ENCODE data around the gene SGSH. TPM values are rescaled to one million over a fixed set of nuclear protein-coding genes. Genes with fewer than 3 reads are reported as not detected.
"Not testable (repeated sequence)": the region's sequence is repeated elsewhere in the genome, so short reads cannot be mapped to it uniquely, and the experiment has no call there.

Gene SGSH
- total RNA-seq, 3 donors from 2014 or later, result 18.9 to 25.2 (median 19.1) TPM

DNA sequence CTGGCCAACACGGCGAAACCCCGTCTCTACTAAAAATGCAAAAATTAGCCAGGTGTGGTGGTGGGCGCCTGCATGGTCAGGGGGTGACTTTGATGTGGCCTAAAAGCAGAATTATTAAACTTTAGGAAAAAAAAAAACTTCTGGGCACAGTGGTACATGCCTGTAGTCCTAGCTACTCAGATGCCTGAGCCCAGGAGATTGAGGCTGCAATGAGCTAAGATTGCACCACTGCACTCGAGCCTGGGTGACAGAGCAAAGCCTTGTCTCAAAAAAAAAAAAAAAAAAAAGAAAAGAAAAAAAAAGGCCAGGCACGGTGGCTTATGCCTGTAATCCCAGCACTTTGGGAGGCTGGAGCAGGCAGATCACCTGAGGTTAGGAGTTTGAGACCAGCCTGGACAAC lies 20.8 kb downstream of the SGSH start:
- not testable (repeated sequence) for H3K4me1 Mint-ChIP-seq (ENCODE audit: low read depth); H3K36me3 Mint-ChIP-seq (ENCODE audit: insufficient read depth); H3K9me3 Mint-ChIP-seq; H3K4me3 Mint-ChIP-seq; H3K27me3 Mint-ChIP-seq (ENCODE audit: low read depth); ATAC-seq; DNase-seq

DNA sequence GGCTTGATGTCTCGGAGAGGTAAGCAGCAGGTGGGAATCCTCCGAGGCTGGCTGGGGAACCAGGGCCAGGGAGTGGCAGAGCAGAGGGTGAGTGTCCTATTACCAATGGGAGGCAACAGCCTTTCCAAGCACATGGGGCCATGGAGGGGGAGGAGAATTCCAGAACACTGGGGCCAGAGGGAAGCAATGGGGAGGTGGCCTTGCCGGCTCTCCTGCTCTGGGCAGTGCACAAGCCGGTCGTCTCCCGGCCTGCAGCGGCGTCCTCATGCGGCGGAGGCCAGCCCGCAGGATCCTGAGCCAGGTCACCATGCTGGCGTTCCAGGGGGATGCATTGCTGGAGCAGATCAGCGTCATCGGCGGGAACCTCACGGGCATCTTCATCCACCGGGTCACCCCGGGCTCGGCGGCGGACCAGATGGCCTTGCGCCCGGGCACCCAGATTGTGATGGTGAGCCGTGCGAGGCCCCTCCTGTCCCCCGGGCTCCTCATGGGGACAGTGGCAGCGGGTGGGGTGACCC lies 21.9 kb downstream of the SGSH start:
- DNase-seq (no peak), ATAC-seq (no peak)
- H3K9me3 Mint-ChIP-seq, result no peaks in the 10 kb centered on the region
- no peak overlapping the region for H3K4me3 Mint-ChIP-seq
- no peaks in the 10 kb centered on the region for H3K27me3 Mint-ChIP-seq (ENCODE audit: low read depth)
- H3K36me3 Mint-ChIP-seq (ENCODE audit: insufficient read depth), result no peaks in the 10 kb centered on the region
- H3K4me1 Mint-ChIP-seq (ENCODE audit: low read depth), result no peaks in the 10 kb centered on the region

DNA sequence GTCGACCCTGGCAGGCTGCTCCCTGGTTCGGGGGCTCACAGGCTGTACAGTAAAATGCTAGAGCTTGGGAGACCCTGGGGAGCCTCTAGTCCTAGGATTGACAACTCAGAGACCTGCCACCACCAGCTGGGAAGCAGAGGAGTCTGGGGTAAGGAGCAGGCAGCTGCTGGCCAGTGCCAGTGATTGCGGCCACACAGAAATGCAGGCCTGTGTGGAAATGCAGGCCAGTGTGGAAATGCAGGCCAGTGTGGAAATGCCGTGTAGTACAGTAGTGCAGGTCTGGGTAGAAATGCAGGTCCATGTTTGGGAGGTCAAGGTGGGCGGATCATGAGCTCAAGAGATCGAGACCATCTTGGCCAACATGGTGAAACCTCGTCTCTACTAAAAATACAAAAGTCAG lies 23.5 kb downstream of the SGSH start:
- no peaks in the 10 kb centered on the region for H3K36me3 Mint-ChIP-seq (ENCODE audit: insufficient read depth)
- H3K9me3 Mint-ChIP-seq, result no peaks in the 10 kb centered on the region
- H3K27me3 Mint-ChIP-seq (ENCODE audit: low read depth), result no peaks in the 10 kb centered on the region
- ATAC-seq (no peak), DNase-seq (no peak)
- H3K4me1 Mint-ChIP-seq (ENCODE audit: low read depth), result no peaks in the 10 kb centered on the region
- no peak overlapping the region for H3K4me3 Mint-ChIP-seq

DNA sequence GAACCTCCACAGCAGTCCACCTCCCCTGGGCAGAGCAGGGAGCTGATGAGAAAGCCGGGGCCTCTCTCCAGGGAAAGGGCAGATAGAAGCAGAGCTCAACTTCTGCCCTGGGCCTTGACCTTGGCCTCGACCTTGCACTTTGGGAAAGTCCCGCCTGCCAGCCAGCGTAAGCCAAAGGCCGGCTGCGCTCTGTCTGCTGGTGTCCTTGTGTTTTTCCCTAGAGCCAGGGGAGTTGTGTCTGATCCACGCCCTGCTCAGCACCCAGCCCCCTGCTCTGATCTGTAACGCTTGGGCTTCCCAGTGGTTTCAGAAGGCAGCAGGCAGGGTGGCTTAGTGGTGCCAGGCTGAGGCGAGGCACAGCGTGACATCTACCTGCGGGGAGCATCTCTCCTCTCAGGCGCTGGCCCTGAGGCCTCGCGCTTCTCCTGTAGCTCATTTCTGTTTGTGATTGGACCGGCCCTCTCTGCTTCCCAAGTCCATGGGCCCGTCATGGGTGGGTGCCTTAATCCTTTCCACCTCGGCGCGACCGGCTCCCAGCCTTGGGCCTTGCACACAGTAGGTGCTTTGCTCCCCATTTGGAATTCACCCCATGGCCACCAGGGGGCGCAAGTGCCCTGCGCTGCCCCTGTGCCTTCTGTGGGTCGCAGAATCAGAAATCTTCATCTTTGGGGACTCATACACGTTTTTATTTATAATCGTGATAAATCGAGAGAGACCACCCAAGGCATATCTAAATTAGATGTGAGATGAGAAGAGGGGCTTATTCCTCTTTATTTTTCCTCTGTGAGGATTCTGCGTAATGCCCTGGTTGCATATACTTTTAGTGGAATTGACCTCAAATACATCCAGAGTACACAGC lies 24.2 kb downstream of the SGSH start:
- Mint-ChIP-seq H3K4me1 (ENCODE audit: low read depth) (no peaks in the 10 kb centered on the region), H3K9me3 (no peaks in the 10 kb centered on the region), H3K36me3 (ENCODE audit: insufficient read depth) (no peaks in the 10 kb centered on the region), H3K4me3 (no peak overlapping the region), H3K27me3 (ENCODE audit: low read depth) (peaks cover 3% of the 10 kb centered on the region)
- ATAC-seq, result peak; percentile 52 to 60
- DNase-seq, result peak; percentile 63

DNA sequence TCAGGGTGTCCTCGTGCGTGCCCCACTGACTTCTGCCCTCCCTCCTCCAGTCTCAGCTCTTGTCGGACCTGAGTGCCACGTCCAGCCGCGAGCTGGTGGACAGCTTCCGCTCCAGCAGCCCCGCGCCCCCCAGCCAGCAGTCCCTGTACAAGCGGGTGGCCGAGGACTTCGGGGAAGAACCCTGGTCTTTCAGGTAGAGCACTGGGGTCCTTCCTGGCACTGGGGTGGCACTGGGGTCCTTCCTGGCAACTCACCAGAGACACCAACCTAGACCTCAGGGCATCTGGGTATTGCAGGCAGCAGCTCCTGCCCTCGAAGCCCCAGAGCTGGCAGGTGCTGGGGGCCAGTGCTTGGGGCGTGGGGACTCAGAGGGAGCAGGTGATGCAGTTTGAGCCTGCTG lies 25.0 kb downstream of the SGSH start:
- Mint-ChIP-seq H3K27me3 (ENCODE audit: low read depth) (peaks cover 3% of the 10 kb centered on the region), H3K9me3 (no peaks in the 10 kb centered on the region), H3K4me3 (no peak overlapping the region), H3K4me1 (ENCODE audit: low read depth) (no peaks in the 10 kb centered on the region), H3K36me3 (ENCODE audit: insufficient read depth) (no peaks in the 10 kb centered on the region)
- DNase-seq (no peak), ATAC-seq (no peak)

DNA sequence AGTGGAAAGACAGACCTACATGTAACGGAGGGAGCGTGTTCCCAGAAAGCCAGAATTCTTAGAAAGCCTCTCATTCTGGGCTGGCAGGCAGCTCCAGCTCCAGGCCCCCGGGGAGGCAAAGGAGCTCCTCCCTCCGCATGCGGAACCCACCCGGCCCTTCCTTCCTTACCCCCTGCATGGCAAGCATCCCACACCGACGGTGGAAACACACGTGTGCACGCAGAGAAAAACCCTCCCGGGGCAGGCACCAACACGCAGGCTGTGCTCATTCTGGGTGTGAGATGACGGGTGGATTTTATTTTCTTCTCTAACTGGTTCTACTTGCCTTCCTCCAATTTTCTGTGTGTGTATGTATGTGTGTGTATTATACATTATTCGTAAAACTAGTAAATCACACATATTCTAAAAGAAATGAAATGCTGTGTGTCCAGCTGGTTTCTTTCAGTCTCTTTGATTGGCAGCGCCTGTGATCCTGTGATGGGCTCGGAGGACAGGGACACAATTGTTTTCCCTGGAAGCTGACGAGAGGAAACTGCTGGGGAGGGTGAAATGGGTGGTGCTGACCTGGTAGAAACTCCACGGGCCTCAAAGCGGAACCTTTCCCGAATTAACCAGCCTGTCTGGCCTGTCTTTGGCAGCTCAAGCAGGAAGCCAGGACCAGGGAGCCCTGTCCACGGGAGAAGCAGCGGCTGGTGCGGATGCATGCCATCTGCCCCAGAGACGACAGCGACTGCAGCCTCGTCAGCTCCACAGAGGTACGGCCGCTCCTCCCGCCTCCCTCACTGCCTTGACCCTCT lies 28.1 kb downstream of the SGSH start:
- no peaks in the 10 kb centered on the region for H3K36me3 Mint-ChIP-seq (ENCODE audit: insufficient read depth)
- H3K9me3 Mint-ChIP-seq, result no peaks in the 10 kb centered on the region
- no peak for ATAC-seq

DNA sequence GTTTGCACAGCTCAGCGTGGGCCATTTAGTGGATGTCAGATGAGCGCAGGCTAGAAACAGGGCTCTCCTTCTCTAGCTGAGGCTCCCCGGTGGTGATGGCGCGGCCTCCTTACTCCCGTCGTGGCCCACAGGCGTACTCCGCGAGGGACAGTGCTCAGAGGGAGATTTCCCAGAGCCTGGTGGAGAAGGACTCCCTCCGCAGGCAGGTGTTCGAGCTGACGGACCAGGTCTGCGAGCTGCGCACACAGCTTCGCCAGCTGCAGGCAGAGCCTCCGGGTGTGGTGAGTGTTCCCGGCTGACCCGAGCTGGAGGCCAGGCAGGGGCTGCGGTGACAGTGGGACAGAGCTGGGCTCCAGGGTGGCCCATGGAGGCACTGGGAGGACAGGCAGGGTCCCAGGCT lies 28.9 kb downstream of the SGSH start:
- H3K36me3 Mint-ChIP-seq (ENCODE audit: insufficient read depth), result no peaks in the 10 kb centered on the region
- ATAC-seq (no peak), DNase-seq (no peak)
- H3K4me3 Mint-ChIP-seq, result no peak overlapping the region
- H3K27me3 Mint-ChIP-seq (ENCODE audit: low read depth), result peaks cover 6% of the 10 kb centered on the region
- no peaks in the 10 kb centered on the region for H3K4me1 Mint-ChIP-seq (ENCODE audit: low read depth)
- no peaks in the 10 kb centered on the region for H3K9me3 Mint-ChIP-seq

More for the DNA sequence above, 28.1 kb downstream of the SGSH start:
- H3K27me3 Mint-ChIP-seq (ENCODE audit: low read depth), result peaks cover 6% of the 10 kb centered on the region
- H3K4me3 Mint-ChIP-seq, result no peak overlapping the region
- no peak for DNase-seq
- H3K4me1 Mint-ChIP-seq (ENCODE audit: low read depth), result no peaks in the 10 kb centered on the region

DNA sequence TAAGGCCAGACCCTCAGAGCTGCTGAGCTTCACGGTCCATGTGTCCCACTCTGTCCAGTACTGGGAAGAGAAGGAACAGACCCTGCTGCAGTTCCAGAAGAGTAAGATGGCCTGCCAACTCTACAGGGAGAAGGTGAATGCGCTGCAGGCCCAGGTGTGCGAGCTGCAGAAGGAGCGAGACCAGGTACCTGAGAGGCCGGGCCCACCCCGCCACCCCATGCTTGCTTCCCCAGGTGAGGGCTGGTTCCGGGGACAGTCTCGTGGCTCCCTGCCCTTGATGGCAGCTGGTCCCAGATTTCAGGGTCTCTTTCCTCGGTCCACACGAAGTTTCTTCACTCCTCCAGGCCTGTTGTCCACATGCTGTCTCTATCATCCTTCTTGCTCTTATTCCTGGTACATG lies 29.4 kb downstream of the SGSH start:
- Mint-ChIP-seq H3K36me3 (ENCODE audit: insufficient read depth) (no peaks in the 10 kb centered on the region), H3K27me3 (ENCODE audit: low read depth) (peaks cover 6% of the 10 kb centered on the region), H3K4me1 (ENCODE audit: low read depth) (no peaks in the 10 kb centered on the region), H3K9me3 (no peaks in the 10 kb centered on the region), H3K4me3 (no peak overlapping the region)
- DNase-seq (no peak), ATAC-seq (no peak)

DNA sequence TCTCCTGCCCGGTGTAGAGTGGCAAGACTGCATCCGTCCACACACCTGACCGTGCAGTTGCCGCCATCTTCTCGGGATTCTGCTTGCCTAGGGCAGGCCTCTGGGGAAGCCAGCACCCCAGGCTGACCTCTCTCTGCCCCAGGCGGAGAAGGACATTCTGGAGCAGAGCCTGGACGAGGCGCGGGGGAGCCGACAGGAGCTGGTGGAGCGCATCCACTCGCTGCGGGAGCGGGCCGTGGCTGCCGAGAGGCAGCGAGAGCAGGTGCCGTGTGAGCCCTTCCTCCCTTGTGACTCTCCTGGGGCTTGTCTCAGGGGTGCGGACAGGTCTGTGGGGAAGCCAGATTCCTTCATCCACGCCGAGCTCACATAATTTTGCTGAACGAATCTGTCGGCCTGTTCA lies 30.5 kb downstream of the SGSH start:
- H3K36me3 Mint-ChIP-seq (ENCODE audit: insufficient read depth), result no peaks in the 10 kb centered on the region
- no peaks in the 10 kb centered on the region for H3K4me1 Mint-ChIP-seq (ENCODE audit: low read depth)
- no peaks in the 10 kb centered on the region for H3K9me3 Mint-ChIP-seq
- H3K4me3 Mint-ChIP-seq, result no peak overlapping the region
- H3K27me3 Mint-ChIP-seq (ENCODE audit: low read depth), result peaks cover 6% of the 10 kb centered on the region
- no peak for DNase-seq
- ATAC-seq, result no peak

DNA sequence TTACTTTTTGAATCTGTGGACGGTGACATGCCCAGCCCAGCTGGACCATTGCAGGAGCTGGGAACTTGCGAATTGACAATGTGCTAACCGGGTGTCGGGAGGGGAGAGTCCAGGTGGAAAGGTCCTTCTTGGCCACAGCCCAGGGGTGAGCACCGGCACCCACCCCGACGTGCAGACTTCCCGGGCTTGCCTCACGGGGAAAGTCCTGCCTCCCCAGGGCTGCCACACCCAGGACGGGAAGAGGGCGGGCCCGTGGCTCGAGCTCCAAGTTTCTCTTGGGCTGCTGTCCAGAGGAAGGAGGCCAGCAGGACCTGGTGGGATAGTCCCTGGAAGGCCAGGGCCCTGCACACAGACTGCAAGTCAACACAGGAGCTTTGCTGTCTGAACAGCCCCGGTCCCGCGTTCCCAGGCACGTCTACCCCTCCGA lies 32.6 kb downstream of the SGSH start:
- no peaks in the 10 kb centered on the region for H3K9me3 Mint-ChIP-seq
- no peaks in the 10 kb centered on the region for H3K36me3 Mint-ChIP-seq (ENCODE audit: insufficient read depth)
- DNase-seq (no peak), ATAC-seq (no peak)
- H3K27me3 Mint-ChIP-seq (ENCODE audit: low read depth), result peaks cover 8% of the 10 kb centered on the region
- no peak overlapping the region for H3K4me3 Mint-ChIP-seq
- no peaks in the 10 kb centered on the region for H3K4me1 Mint-ChIP-seq (ENCODE audit: low read depth)

DNA sequence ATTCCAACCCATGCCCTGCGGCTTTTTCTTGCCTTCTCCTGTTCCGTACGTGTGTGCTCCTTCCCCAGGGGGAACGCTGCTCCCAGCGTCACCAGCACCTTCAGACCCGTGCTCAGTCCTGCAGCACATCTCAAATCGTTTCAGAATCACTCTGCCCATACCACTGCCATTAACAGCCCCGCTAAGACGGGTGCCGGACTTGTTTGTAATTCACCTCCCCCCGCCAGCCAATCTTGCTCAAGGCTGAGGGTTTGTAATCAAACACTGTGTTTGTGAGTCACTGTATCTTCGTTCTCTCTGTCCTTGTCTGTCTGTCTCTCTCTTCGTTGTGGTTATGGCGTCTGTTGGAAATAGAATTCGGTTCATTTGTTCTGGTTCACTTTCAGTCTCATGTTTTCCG lies 33.0 kb downstream of the SGSH start:
- no peaks in the 10 kb centered on the region for H3K36me3 Mint-ChIP-seq (ENCODE audit: insufficient read depth)
- H3K27me3 Mint-ChIP-seq (ENCODE audit: low read depth), result peaks cover 8% of the 10 kb centered on the region
- H3K4me1 Mint-ChIP-seq (ENCODE audit: low read depth), result no peaks in the 10 kb centered on the region
- no peak overlapping the region for H3K4me3 Mint-ChIP-seq
- no peaks in the 10 kb centered on the region for H3K9me3 Mint-ChIP-seq
- no peak for ATAC-seq
- no peak for DNase-seq

DNA sequence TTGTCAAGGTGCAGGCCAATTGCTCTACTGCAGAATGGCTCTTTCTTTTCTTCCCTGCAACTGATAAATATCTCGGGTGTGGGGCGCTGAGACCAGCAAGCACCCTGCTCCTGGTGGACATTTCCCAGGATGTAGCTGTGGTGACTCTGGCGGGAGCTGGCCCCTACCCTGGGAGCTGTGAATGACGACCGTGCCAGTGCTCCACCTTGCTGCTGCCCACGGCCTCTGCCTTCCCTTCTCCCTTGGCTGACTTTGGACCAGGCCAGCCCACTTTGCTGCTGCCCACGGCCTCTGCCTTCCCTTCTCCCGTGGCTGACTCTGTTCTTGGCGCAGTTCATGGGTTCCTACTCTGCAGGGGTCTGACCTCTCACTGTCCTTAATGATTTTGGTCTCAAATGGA lies 34.2 kb downstream of the SGSH start:
- DNase-seq (no peak), ATAC-seq (no peak)
- no peaks in the 10 kb centered on the region for H3K9me3 Mint-ChIP-seq
- H3K4me1 Mint-ChIP-seq (ENCODE audit: low read depth), result no peaks in the 10 kb centered on the region
- no peak overlapping the region for H3K4me3 Mint-ChIP-seq
- H3K36me3 Mint-ChIP-seq (ENCODE audit: insufficient read depth), result no peaks in the 10 kb centered on the region
- H3K27me3 Mint-ChIP-seq (ENCODE audit: low read depth), result peaks cover 6% of the 10 kb centered on the region

DNA sequence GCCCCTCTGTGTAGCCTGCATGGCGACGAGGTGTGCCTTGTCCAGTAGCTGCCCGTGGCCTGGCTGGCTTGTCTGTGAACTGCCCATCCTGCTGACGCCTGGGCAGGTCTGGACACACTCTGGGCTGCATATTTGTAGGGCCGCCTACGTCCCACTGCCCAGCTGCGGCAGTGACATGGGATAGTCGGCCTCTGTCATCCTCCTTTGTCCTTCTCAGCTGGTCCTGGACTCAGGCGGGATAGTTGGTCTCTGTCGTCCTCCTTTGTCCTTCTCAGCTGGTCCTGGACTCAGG lies 35.8 kb downstream of the SGSH start:
- no peak for DNase-seq
- ATAC-seq, result no peak
- no peaks in the 10 kb centered on the region for H3K4me1 Mint-ChIP-seq (ENCODE audit: low read depth)
- no peaks in the 10 kb centered on the region for H3K36me3 Mint-ChIP-seq (ENCODE audit: insufficient read depth)
- peaks cover 5% of the 10 kb centered on the region for H3K27me3 Mint-ChIP-seq (ENCODE audit: low read depth)
- no peak overlapping the region for H3K4me3 Mint-ChIP-seq
- no peaks in the 10 kb centered on the region for H3K9me3 Mint-ChIP-seq

DNA sequence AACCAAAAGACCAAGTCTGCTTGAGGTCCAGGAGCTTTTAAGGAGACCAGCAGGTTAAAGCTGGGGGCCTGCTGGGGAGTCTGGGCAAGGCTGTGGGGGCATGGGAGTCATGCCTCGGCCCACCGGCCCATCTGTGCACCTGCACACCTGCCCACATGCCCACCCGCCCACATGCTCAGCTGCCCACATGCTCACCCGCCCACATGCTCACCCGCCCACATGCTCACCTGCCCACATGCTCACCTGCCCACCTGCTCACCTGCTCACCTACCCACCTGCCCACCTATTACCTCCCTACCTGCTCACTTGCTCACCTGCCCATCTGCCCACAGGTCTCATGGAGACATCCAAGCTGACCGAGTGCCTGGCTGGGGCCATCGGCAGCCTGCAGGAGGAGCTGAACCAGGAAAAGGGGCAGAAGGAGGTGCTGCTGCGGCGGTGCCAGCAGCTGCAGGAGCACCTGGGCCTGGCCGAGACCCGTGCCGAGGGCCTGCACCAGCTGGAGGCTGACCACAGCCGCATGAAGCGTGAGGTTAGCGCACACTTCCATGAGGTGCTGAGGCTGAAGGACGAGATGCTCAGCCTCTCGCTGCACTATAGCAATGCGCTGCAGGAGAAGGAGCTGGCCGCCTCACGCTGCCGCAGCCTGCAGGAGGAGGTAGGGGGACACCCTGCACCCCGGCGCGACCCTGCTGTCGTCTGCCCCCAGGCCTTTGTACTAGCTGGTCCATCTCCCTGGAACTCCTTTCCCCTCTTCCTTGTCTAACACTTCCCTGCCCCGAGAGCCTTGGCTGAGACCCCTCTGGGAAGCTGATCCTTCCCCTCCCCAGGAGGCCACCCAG lies 36.3 kb downstream of the SGSH start:
- H3K4me3 Mint-ChIP-seq, result no peak overlapping the region
- H3K9me3 Mint-ChIP-seq, result no peaks in the 10 kb centered on the region
- no peak for DNase-seq
- no peaks in the 10 kb centered on the region for H3K36me3 Mint-ChIP-seq (ENCODE audit: insufficient read depth)
- peaks cover 5% of the 10 kb centered on the region for H3K27me3 Mint-ChIP-seq (ENCODE audit: low read depth)
- ATAC-seq, result no peak
- no peaks in the 10 kb centered on the region for H3K4me1 Mint-ChIP-seq (ENCODE audit: low read depth)
